Measurements from ENCODE around the gene C1orf146.

GRCh38 chr1:92168657-92169056, 49.1 kb upstream of the C1orf146 start:
- TF ChIP-seq POLR2A (IDR thresholded peaks at IDR 0.05) (no peak), EP300 (IDR thresholded peaks at IDR 0.05) (no peak)
